HepG2 (cell line): ENCODE results near the gene SLC9A9. TPM values are rescaled to one million over a fixed set of nuclear protein-coding genes. Genes with fewer than 3 reads are reported as not detected.

ENCODE experiments used
- ZFAT ChIP-seq: sonication (generic); formaldehyde crosslinking; conservative IDR thresholded peaks from 2 replicates; pipeline ENCODE4 v1.8.1; 2023; ENCODE audit warnings: missing genetic modification reagents, inconsistent platforms
- polyA plus RNA-seq, 8 experiments: library from polyadenylated mRNA; depleted of rRNA in 3 of 8; stranded (reverse) in 7 of 8; unstranded in 1 of 8; fragments of >200 nt; fragmentation: Illumina TruSeq in 4 of 8; extraction: Trizol in 4 of 8; gene quantifications; 2 replicates each; pipeline versions ENCODE4 v1.2.1 to v1.2.3, GENCODE V29; 2011 to 2016; ENCODE audit warnings: low read depth in 4 of 8, missing spikeins in 1 of 8, mixed read lengths in 1 of 8; ENCODE audit not compliant: insufficient read depth in 1 of 8
- total RNA-seq, 5 experiments: library from RNA; depleted of rRNA; stranded (reverse); fragments of >200 nt; fragmentation: Illumina TruSeq; extraction: Trizol; gene quantifications; 2 replicates each; pipeline ENCODE4 v1.2.3, GENCODE V29; 2016; ENCODE audit warnings: low read depth in 1 of 5
- TF ChIP-seq, protein P1 (sequence below): sonication (generic); formaldehyde crosslinking; IDR thresholded peaks from 2 replicates; pipeline ENCODE4 v1.5.0; 2020; ENCODE audit warnings: missing genetic modification reagents, mild to moderate bottlenecking, borderline replicate concordance
- TF ChIP-seq, protein P2 (sequence below): sonication (generic); formaldehyde crosslinking; IDR thresholded peaks from one replicate; pipeline ENCODE4 v1.5.1; 2020; ENCODE audit warnings: mild to moderate bottlenecking, missing genetic modification reagents; ENCODE audit errors: not compliant biosample characterization

SLC9A9 gene
- total and polyA plus RNA-seq, 2 of the 13 experiments (the other 11 are each of a cell fraction or from before 2014, with no cell fraction given): not detected

DNA sequence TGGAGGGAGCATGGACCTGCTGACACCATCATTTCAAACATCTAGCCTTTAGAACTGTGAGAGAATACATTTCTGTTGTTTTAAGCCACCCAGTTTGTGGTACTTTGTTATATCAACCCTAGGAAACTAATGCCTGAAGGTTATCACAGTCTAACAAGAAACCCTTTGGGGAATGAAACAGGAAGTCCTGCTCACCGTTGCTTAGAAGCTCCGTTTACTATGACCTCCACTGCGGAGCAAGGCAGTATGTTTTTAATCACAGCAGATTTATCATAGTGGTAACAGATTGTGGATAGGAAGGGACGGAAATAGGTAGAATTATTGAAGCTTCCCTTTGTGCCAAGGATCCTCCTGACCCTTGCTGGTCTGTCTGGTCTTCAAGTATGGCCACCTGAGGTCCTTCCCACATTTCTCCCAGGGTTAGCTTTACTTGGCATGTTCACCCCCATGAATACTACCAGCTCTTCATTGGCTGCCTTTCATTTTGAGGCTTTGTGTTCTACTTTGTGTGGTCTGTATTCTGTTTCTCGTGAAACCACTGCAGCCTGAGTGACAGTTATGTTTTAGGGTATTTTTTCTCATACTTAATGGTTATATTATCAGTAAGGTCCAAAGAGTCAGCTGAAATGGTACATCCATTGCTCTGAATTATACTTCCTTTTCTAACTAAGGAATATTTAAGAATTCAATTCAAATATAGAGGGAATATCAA lies 527.1 kb downstream of the SLC9A9 start (continued):
- TF ChIP-seq, protein P1, sequence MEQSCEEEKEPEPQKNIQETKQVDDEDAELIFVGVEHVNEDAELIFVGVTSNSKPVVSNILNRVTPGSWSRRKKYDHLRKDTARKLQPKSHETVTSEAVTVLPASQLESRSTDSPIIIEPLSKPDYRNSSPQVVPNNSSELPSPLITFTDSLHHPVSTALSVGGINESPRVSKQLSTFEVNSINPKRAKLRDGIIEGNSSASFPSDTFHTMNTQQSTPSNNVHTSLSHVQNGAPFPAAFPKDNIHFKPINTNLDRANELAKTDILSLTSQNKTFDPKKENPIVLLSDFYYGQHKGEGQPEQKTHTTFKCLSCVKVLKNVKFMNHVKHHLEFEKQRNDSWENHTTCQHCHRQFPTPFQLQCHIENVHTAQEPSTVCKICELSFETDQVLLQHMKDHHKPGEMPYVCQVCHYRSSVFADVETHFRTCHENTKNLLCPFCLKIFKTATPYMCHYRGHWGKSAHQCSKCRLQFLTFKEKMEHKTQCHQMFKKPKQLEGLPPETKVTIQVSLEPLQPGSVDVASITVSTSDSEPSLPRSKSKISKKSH (CRISPR knock-in tag): no peak
- TF ChIP-seq ZFAT (CRISPR knock-in tag): no peak
- TF ChIP-seq, protein P2, sequence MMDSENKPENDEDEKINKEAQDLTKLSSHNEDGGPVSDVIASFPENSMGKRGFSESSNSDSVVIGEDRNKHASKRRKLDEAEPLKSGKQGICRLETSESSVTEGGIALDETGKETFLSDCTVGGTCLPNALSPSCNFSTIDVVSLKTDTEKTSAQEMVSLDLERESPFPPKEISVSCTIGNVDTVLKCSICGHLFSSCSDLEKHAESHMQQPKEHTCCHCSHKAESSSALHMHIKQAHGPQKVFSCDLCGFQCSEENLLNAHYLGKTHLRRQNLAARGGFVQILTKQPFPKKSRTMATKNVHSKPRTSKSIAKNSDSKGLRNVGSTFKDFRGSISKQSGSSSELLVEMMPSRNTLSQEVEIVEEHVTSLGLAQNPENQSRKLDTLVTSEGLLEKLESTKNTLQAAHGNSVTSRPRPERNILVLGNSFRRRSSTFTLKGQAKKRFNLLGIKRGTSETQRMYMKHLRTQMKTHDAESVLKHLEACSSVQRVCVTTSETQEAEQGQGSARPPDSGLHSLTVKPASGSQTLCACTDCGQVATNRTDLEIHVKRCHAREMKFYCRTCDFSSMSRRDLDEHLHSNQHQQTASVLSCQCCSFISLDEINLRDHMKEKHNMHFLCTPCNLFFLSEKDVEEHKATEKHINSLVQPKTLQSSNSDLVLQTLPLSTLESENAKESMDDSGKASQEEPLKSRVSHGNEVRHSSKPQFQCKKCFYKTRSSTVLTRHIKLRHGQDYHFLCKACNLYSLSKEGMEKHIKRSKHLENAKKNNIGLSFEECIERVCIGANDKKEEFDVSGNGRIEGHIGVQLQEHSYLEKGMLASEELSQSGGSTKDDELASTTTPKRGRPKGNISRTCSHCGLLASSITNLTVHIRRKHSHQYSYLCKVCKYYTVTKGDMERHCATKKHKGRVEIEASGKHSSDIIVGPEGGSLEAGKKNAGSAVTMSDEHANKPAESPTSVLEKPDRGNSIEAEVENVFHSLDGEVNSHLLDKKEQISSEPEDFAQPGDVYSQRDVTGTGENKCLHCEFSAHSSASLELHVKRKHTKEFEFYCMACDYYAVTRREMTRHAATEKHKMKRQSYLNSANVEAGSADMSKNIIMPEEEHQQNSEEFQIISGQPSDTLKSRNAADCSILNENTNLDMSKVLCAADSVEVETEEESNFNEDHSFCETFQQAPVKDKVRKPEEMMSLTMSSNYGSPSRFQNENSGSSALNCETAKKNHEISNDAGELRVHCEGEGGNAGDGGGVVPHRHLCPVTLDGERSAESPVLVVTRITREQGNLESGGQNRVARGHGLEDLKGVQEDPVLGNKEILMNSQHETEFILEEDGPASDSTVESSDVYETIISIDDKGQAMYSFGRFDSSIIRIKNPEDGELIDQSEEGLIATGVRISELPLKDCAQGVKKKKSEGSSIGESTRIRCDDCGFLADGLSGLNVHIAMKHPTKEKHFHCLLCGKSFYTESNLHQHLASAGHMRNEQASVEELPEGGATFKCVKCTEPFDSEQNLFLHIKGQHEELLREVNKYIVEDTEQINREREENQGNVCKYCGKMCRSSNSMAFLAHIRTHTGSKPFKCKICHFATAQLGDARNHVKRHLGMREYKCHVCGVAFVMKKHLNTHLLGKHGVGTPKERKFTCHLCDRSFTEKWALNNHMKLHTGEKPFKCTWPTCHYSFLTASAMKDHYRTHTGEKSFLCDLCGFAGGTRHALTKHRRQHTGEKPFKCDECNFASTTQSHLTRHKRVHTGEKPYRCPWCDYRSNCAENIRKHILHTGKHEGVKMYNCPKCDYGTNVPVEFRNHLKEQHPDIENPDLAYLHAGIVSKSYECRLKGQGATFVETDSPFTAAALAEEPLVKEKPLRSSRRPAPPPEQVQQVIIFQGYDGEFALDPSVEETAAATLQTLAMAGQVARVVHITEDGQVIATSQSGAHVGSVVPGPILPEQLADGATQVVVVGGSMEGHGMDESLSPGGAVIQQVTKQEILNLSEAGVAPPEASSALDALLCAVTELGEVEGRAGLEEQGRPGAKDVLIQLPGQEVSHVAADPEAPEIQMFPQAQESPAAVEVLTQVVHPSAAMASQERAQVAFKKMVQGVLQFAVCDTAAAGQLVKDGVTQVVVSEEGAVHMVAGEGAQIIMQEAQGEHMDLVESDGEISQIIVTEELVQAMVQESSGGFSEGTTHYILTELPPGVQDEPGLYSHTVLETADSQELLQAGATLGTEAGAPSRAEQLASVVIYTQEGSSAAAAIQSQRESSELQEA (CRISPR knock-in tag): no peak
